Common myeloid progenitor, CD34-positive (primary cell): ENCODE measurements around the gene CEP112. TPM values are rescaled to one million over a fixed set of nuclear protein-coding genes. Genes with fewer than 3 reads are reported as not detected.
A peak's percentile ranks its signal among the peaks of the same experiment; 100 is the strongest.

Experiments
- CTCF ChIA-PET: fragments of 350-600 bp; sonication (Branson Sonifier 250); formaldehyde crosslinking; loops from one replicate; lab custom pipeline; 2021; ENCODE audit warnings: antibody characterized with exemption; lab: Charles Lee
- POLR2A ChIA-PET: fragments of 350-600 bp; sonication (Branson Sonifier 250); formaldehyde crosslinking; loops from one replicate; lab custom pipeline; 2021; ENCODE audit warnings: antibody characterized with exemption; lab: Charles Lee
- DNase-seq, 3 donors: peaks; one replicate each; pipeline versions ENCODE4 v3.0.0 to v3.0.0-alpha.2; 2013
- H3K27ac ChIP-seq, 2 experiments: 1 replicate in 1 of 2; 2 replicates in 1 of 2; pipeline ENCODE4 v1.7.0; 2013; ENCODE audit warnings: inconsistent platforms in 2 of 2, low read length in 2 of 2, mild to moderate bottlenecking in 2 of 2, low read depth in 1 of 2, moderate library complexity in 1 of 2; ENCODE audit not compliant: severe bottlenecking in 2 of 2, insufficient read depth in 1 of 2, poor library complexity in 1 of 2
- H3K27me3 ChIP-seq, 5 experiments: replicated peaks in 2 of 5; 1 replicate in 3 of 5; 2 replicates in 2 of 5; pipeline versions ENCODE4 v1.6.1 to v1.7.0; 2013; ENCODE audit warnings: low read length in 4 of 5, mild to moderate bottlenecking in 2 of 5, moderate library complexity in 2 of 5, inconsistent platforms in 1 of 5; ENCODE audit not compliant: insufficient read depth in 5 of 5, control insufficient read depth in 4 of 5
- H3K36me3 ChIP-seq, 4 experiments: 1 replicate in 2 of 4; 2 replicates in 2 of 4; pipeline versions ENCODE4 v1.6.1 to v1.7.0; 2013; ENCODE audit warnings: low read length in 3 of 4, control low read depth in 1 of 4, mild to moderate bottlenecking in 1 of 4; ENCODE audit not compliant: control insufficient read depth in 4 of 4, insufficient read depth in 4 of 4
- H3K4me1 ChIP-seq, 4 experiments: 1 replicate in 3 of 4; 2 replicates in 1 of 4; pipeline versions ENCODE4 v1.6.1 to v1.7.1; 2013; ENCODE audit warnings: low read length in 3 of 4, mild to moderate bottlenecking in 3 of 4, control low read depth in 1 of 4, inconsistent platforms in 1 of 4, moderate library complexity in 1 of 4; ENCODE audit not compliant: control insufficient read depth in 4 of 4, insufficient read depth in 4 of 4; ENCODE audit errors: control extremely low read depth in 1 of 4
- H3K4me3 ChIP-seq, 7 experiments: 1 replicate in 4 of 7; 2 replicates in 3 of 7; pipeline versions ENCODE4 v1.5.1 to v1.7.0; 2013; ENCODE audit warnings: mild to moderate bottlenecking in 7 of 7, low read length in 6 of 7, moderate library complexity in 6 of 7, inconsistent platforms in 2 of 7, low read depth in 2 of 7, control low read depth in 1 of 7; ENCODE audit not compliant: insufficient read depth in 4 of 7, control insufficient read depth in 1 of 7; ENCODE audit errors: extremely low read depth in 1 of 7
- H3K9me3 ChIP-seq, 5 experiments: 1 replicate in 4 of 5; 2 replicates in 1 of 5; pipeline versions ENCODE4 v1.6.1 to v1.7.1; 2013; ENCODE audit warnings: low read length in 4 of 5, mild to moderate bottlenecking in 2 of 5, inconsistent platforms in 1 of 5, low read depth in 1 of 5, moderate library complexity in 1 of 5; ENCODE audit not compliant: control insufficient read depth in 4 of 5, insufficient read depth in 2 of 5; ENCODE audit errors: control extremely low read depth in 1 of 5
- WGBS: methylation state at CpG from one replicate; pipeline ENCODE4 v1.1.5; 2013; ENCODE audit not compliant: insufficient coverage; 5-methylcytosine and 5-hydroxymethylcytosine counted together
- polyA plus RNA-seq: library from polyadenylated mRNA; unstranded; fragments of 120-200 nt; gene quantifications from one replicate; pipeline ENCODE4 v1.2.1, GENCODE V29; 2013

The CEP112 gene
- 7.7 TPM for polyA plus RNA-seq

DNA sequence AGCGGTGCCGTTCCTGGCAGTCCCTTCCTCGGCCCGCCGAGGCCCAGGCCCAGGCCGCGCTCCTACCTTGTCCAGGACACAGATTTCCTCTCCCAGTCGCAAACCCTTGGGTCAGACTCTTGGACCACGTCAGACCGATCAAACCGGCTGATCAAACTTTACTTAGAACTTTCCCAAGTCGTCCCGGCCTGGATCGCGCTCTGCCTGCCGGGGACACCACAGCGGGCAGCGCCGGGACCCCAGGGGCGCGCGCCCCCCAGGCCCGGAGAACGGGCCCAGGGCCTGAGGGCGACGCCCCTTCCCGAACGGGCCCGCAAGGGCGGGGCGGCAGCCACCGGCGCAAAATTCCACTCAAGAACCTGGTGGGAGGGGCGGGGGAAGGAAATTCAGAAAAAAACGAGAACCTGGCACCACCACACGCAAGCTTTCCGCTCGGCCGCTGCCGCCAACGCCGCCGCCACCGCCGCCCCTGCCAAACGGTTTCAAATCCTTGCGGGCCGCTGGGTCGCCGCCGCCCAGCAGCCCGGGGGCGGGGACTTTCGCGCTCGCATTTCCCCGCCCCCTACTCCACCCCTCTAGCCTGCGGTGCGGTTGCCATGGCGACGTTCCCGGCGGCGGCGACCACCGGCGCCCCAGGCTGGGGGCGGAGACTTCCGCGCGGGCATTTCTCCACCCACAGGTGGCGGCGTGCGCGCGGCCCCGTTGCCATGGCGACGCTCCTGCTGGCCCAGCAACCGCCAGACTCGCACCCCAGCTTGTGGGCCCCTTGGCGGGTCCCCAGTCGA lies at the start of gene CEP112:
Gene CEP112 (minus strand): TSS at position 541 of the 785 bp plus-strand sequence.
- Histone ChIP-seq H3K9me3 (no peaks in the 10 kb centered on the region), H3K27me3 (no peaks in the 10 kb centered on the region), H3K27ac (peak within 1 kb of the TSS in 1 of 2 experiments; percentile 71), H3K4me1 (peaks cover 0 to 19% (median 17%) of the 10 kb centered on the region in 4 experiments), H3K4me3 (peak within 1 kb of the TSS; percentile 53 to 87 (median 78)), H3K36me3 (no peaks in the 10 kb centered on the region)
- under 1% methylated on average over 69 of the region's 83 CpGs for WGBS
- POLR2A ChIA-PET: no interaction called here
- peak; percentile 90 to 95 (median 93) for DNase-seq
- CTCF ChIA-PET: interaction anchor here (1.7 to 2.5 kb wide), 2 partner anchors 8 to 11 kb away, joined by 7 to 11 read pairs; no protein-coding TSS in a partner anchor

GRCh38 chr17:66240630-66241029 lies 48.7 kb upstream of the CEP112 start:
- no peak for DNase-seq
- POLR2A ChIA-PET: no interaction called here

GRCh38 chr17:66240013-66240412 lies 48.1 kb upstream of the CEP112 start:
- Histone ChIP-seq H3K9me3 (no peaks in the 10 kb centered on the region), H3K4me3 (no peak overlapping the region), H3K27ac (no peak overlapping the region), H3K4me1 (no peaks in the 10 kb centered on the region), H3K36me3 (no peaks in the 10 kb centered on the region), H3K27me3 (peaks cover 0 to 28% (median 14%) of the 10 kb centered on the region in 5 experiments)
- ChIA-PET CTCF (no interaction called here), POLR2A (no interaction called here)
- DNase-seq: no peak
- WGBS: 100% methylated on average over 5 of the region's 6 CpGs

More at GRCh38 chr17:66240630-66241029, 48.7 kb upstream of the CEP112 start:
- H3K9me3 ChIP-seq: no peaks in the 10 kb centered on the region
- CTCF ChIA-PET: no interaction called here
- H3K27me3 ChIP-seq: peaks cover 0 to 28% (median 14%) of the 10 kb centered on the region in 5 experiments
- no peak overlapping the region for H3K4me3 ChIP-seq
- WGBS: no CpG with 5 or more reads among the region's 3 CpGs
- H3K27ac ChIP-seq: no peak overlapping the region
- H3K36me3 ChIP-seq: no peaks in the 10 kb centered on the region
- H3K4me1 ChIP-seq: no peaks in the 10 kb centered on the region

DNA sequence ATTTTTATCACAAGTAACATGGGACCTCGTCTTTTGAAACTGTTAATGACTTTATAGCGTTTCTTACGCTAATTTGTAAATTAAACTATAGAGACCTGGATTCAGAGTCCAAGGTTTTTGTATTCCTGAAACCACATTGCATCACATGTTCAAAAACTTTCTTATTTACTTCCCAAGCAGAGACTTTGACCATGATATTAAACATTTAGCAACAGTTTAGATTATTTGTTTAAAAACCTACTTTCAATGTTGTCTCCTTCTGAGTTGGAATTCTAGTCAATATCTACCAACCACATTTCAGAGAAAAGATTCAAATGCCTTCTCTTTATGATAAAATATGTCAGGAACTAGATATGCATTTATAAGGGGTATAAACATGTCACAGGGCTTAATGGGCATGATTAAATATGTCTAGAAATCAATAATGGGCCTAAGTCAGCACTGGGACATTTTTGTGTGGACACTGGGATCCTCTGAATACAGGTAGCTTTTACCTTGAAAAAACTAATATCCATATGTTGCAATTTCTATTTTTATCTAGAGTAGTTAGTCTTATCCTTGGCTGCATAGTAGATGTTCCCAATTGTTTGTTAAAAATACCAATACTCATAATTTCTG lies 43.6 kb upstream of the CEP112 start:
- ChIA-PET CTCF (no interaction called here), POLR2A (no interaction called here)
- no peaks in the 10 kb centered on the region for H3K9me3 ChIP-seq
- no peak for DNase-seq
- peaks cover 0 to 9% (median 3%) of the 10 kb centered on the region in 5 experiments for H3K27me3 ChIP-seq
- no peak overlapping the region for H3K4me3 ChIP-seq
- no CpG with 5 or more reads among the region's 3 CpGs for WGBS
- no peaks in the 10 kb centered on the region for H3K4me1 ChIP-seq
- no peak overlapping the region for H3K27ac ChIP-seq
- H3K36me3 ChIP-seq: no peaks in the 10 kb centered on the region

GRCh38 chr17:66234611-66235010 lies 42.7 kb upstream of the CEP112 start:
- ChIA-PET CTCF (no interaction called here), POLR2A (no interaction called here)
- Histone ChIP-seq H3K27me3 (peaks cover 0 to 9% (median 6%) of the 10 kb centered on the region in 5 experiments), H3K36me3 (no peaks in the 10 kb centered on the region), H3K27ac (no peak overlapping the region), H3K9me3 (no peaks in the 10 kb centered on the region), H3K4me1 (no peaks in the 10 kb centered on the region), H3K4me3 (no peak overlapping the region)
- 100% methylated on average over 1 of the region's 3 CpGs for WGBS
- no peak for DNase-seq

DNA sequence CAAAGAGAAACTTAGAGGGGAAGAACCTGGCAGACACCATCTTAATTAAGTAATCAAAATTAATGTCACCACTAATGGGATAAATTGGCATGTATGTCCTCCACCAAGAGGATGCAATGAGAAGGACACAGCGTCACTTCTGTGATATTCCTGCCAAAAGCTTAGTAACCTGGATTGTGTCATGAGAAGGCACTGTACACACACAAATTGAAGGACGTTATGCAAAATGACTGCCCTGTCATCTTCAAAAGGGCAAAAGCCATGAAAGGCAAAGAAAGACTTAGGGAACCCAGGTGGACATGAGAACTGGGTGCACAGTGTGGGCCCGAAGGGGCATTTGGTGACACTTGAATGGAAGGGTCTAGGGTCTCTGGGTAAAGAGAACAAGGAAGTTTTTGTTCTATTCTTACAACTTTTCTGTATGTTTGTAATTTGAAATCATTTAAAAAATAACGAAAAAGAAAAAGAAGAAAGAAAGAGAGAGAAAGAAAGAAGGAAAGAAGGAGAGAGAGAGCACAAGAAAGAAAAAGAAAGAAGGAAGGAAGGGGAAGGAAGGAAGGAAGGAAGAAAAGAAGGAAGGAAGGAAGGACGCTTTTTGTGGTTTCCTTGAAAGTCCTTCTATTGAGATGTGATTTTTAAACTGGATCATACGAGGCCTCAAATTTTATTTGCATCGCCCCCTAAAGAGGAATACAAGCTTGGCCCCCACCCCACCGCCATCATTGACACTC lies 41.3 kb upstream of the CEP112 start:
- CTCF ChIA-PET: no interaction called here
- WGBS: 87% methylated on average over 7 of the region's 8 CpGs
- DNase-seq: no peak
- Histone ChIP-seq H3K27ac (no peak overlapping the region), H3K36me3 (no peaks in the 10 kb centered on the region), H3K4me1 (no peaks in the 10 kb centered on the region), H3K9me3 (no peaks in the 10 kb centered on the region), H3K27me3 (peaks cover 0 to 6% (median under 1%) of the 10 kb centered on the region in 5 experiments), H3K4me3 (no peak overlapping the region)
- POLR2A ChIA-PET: no interaction called here
